Neuronal stem cell (in vitro differentiated cells): Measurements from ENCODE around the gene KLK13.

Experiments
- DNase-seq: peaks from one replicate; pipeline ENCODE4 v3.0.0-alpha.2; 2013; ENCODE audit warnings: low spot score
- H2AFZ ChIP-seq: one replicate; pipeline ENCODE4 v1.6.1; 2013; ENCODE audit warnings: mild to moderate bottlenecking, low read length, inconsistent platforms
- H2AK5ac ChIP-seq: 2 replicates; pipeline ENCODE4 v1.6.1; 2013; ENCODE audit warnings: low read depth, mild to moderate bottlenecking, inconsistent platforms, low read length, moderate library complexity, mixed read lengths
- H2BK120ac ChIP-seq: 2 replicates; pipeline ENCODE4 v1.6.1; 2013; ENCODE audit warnings: low read depth, mild to moderate bottlenecking, inconsistent platforms, low read length, moderate library complexity, mixed read lengths
- H2BK12ac ChIP-seq: one replicate; pipeline ENCODE4 v1.6.1; 2013; ENCODE audit warnings: low read length, inconsistent platforms
- H2BK15ac ChIP-seq: 2 replicates; pipeline ENCODE4 v1.6.1; 2013; ENCODE audit warnings: mild to moderate bottlenecking, low read length, inconsistent platforms, mixed read lengths
- H2BK5ac ChIP-seq: one replicate; pipeline ENCODE4 v1.6.1; 2013; ENCODE audit warnings: inconsistent platforms, mild to moderate bottlenecking, low read length, moderate library complexity
- H3K14ac ChIP-seq: one replicate; pipeline ENCODE4 v1.6.1; 2013; ENCODE audit warnings: low read length, inconsistent platforms
- H3K18ac ChIP-seq: 2 replicates; pipeline ENCODE4 v1.6.1; 2013; ENCODE audit warnings: low read length, inconsistent platforms
- H3K23ac ChIP-seq: 2 replicates; pipeline ENCODE4 v1.6.1; 2013; ENCODE audit warnings: low read depth, mild to moderate bottlenecking, mixed read lengths, low read length, inconsistent platforms; ENCODE audit not compliant: poor library complexity
- H3K27ac ChIP-seq: replicated peaks from 3 replicates; pipeline ENCODE4 v1.5.1; 2013; ENCODE audit warnings: low read length, inconsistent platforms
- H3K27me3 ChIP-seq, 3 experiments: 2 replicates each; pipeline ENCODE4 v1.6.1; 2013; ENCODE audit warnings: low read length in 3 of 3, mild to moderate bottlenecking in 2 of 3, inconsistent platforms in 1 of 3, low read depth in 1 of 3, mixed read lengths in 1 of 3, moderate library complexity in 1 of 3; ENCODE audit not compliant: control insufficient read depth in 3 of 3, insufficient read depth in 3 of 3
- H3K36me3 ChIP-seq, 2 donors: replicated peaks in 1 of 2; 2 replicates each; pipeline ENCODE4 v1.6.1; 2013; ENCODE audit warnings: low read length in 2 of 2; ENCODE audit not compliant: control insufficient read depth in 2 of 2, insufficient read depth in 2 of 2
- H3K4ac ChIP-seq: 2 replicates; pipeline ENCODE4 v1.6.1; 2013; ENCODE audit warnings: inconsistent platforms, mild to moderate bottlenecking, low read length, moderate library complexity
- H3K4me1 ChIP-seq, 2 donors: 1 replicate in 1 of 2; 2 replicates in 1 of 2; pipeline ENCODE4 v1.6.1; 2013; ENCODE audit warnings: low read length in 2 of 2, low read depth in 1 of 2; ENCODE audit not compliant: control insufficient read depth in 2 of 2, insufficient read depth in 1 of 2
- H3K4me2 ChIP-seq: one replicate; pipeline ENCODE4 v1.6.1; 2013; ENCODE audit warnings: mild to moderate bottlenecking, low read length, inconsistent platforms; ENCODE audit not compliant: insufficient read depth, poor library complexity, severe bottlenecking
- H3K4me3 ChIP-seq, 2 donors: 2 replicates each; pipeline ENCODE4 v1.5.1; 2013; ENCODE audit warnings: low read length in 2 of 2, mild to moderate bottlenecking in 2 of 2, inconsistent platforms in 1 of 2, moderate library complexity in 1 of 2
- H3K79me1 ChIP-seq: one replicate; pipeline ENCODE4 v1.6.1; 2013; ENCODE audit warnings: low read depth, mild to moderate bottlenecking, inconsistent platforms, low read length, moderate library complexity
- H3K9ac ChIP-seq: one replicate; pipeline ENCODE4 v1.6.1; 2013; ENCODE audit warnings: mild to moderate bottlenecking, low read depth, low read length, inconsistent platforms; ENCODE audit not compliant: poor library complexity
- H3K9me3 ChIP-seq, 2 donors: replicated peaks in 1 of 2; 2 replicates each; pipeline versions ENCODE3 to v1.6.1; 2013; ENCODE audit warnings: low read length in 2 of 2, mild to moderate bottlenecking in 2 of 2, inconsistent platforms in 1 of 2, low read depth in 1 of 2, mixed read lengths in 1 of 2, moderate library complexity in 1 of 2; ENCODE audit not compliant: control insufficient read depth in 2 of 2, insufficient read depth in 1 of 2
- H4K8ac ChIP-seq: one replicate; pipeline ENCODE4 v1.6.1; 2013; ENCODE audit warnings: low read depth, mild to moderate bottlenecking, inconsistent platforms, low read length, moderate library complexity
- H4K91ac ChIP-seq: one replicate; pipeline ENCODE4 v1.6.1; 2013; ENCODE audit warnings: low read length, low read depth, mild to moderate bottlenecking, inconsistent platforms; ENCODE audit not compliant: poor library complexity
- WGBS, 2 donors: extraction: QIAGEN DNeasy Blood & Tissue Kit; methylation state at CpG; one replicate each; pipeline ENCODE4 v1.1.7; 2013; ENCODE audit warnings: missing lambda C conversion rate in 2 of 2, mixed read lengths in 1 of 2; ENCODE audit not compliant: insufficient read length in 2 of 2, insufficient replicate concordance in 1 of 2; ENCODE audit errors: extremely low coverage in 2 of 2; 5-methylcytosine and 5-hydroxymethylcytosine counted together

KLK13 gene

GRCh38 chr19:51070334-51071094 lies 5.6 kb upstream of the KLK13 start:
- DNase-seq = no peak
- Histone ChIP-seq H4K91ac (no peak overlapping the region), H3K4me3 (no peak overlapping the region), H3K4ac (no peak overlapping the region), H3K27me3 (peaks cover 0 to 29% (median 8%) of the 10 kb centered on the region in 3 experiments), H3K23ac (no peak overlapping the region), H2BK5ac (no peak overlapping the region), H2BK15ac (no peak overlapping the region), H2BK12ac (no peak overlapping the region), H3K27ac (no peak overlapping the region), H2AK5ac (no peak overlapping the region), H3K4me1 (no peaks in the 10 kb centered on the region), H3K79me1 (no peaks in the 10 kb centered on the region), H3K4me2 (no peak overlapping the region), H3K14ac (no peak overlapping the region), H3K36me3 (no peaks in the 10 kb centered on the region), H2AFZ (no peak overlapping the region), H2BK120ac (no peak overlapping the region), H3K9me3 (no peaks in the 10 kb centered on the region), H3K9ac (no peak overlapping the region), H3K18ac (no peak overlapping the region), H4K8ac (no peak overlapping the region)
- WGBS, 2 donors = no CpG with 5 or more reads among the region's 5 CpGs

DNA sequence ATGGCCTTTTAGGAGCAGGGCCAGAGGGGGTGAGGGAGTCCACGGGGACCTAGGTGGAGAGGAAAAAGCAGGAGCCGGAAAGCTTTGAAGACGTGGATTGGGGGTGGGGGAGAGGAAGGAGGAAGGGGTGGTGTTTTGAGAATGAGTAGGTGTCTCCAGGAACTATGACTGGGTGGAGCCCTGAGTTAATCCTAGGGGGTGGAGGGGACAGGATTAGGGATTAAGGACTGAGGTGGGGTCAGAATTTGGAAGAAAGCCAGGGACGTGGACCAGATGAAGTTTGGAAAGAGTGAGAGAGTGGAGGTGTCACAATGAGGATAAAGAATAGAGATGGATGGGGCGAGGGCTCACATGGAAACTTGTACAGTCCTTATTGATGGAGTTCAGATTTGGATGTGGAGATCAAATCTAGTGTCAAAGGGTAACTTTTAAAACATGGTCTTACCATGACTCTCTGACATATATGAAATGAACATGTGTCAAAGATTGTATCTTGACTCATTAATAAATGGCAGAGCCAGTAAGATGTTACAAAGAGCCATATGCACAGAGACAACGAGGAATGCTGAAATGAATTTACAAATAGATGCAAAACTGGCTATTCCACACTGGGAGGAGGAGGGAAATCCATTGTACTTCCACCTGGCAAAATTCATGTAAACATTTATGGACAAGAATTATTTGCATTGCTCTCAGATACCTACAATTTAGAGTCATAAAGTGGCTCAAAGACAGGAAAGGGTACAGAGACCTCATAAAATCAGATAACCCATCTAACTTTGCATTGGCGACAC lies 1.7 kb upstream of the KLK13 start:
- H3K18ac ChIP-seq = no peak overlapping the region
- H3K23ac ChIP-seq = no peak overlapping the region
- H4K8ac ChIP-seq = no peak overlapping the region
- DNase-seq = no peak
- peaks cover 0 to 39% (median 17%) of the 10 kb centered on the region in 3 experiments for H3K27me3 ChIP-seq
- no peak overlapping the region for H2BK120ac ChIP-seq
- no peaks in the 10 kb centered on the region for H3K36me3 ChIP-seq
- H2AK5ac ChIP-seq = no peak overlapping the region
- H3K14ac ChIP-seq = no peak overlapping the region
- H3K9ac ChIP-seq = no peak overlapping the region
- H3K4me3 ChIP-seq = no peak overlapping the region
- no peaks in the 10 kb centered on the region for H3K9me3 ChIP-seq
- no peaks in the 10 kb centered on the region for H3K79me1 ChIP-seq
- H2BK12ac ChIP-seq = no peak overlapping the region
- no peak overlapping the region for H2AFZ ChIP-seq
- no peak overlapping the region for H3K4ac ChIP-seq
- H4K91ac ChIP-seq = no peak overlapping the region
- H2BK15ac ChIP-seq = no peak overlapping the region
- no peak overlapping the region for H2BK5ac ChIP-seq
- peaks cover 3% of the 10 kb centered on the region in 2 donors for H3K4me1 ChIP-seq
- no peak overlapping the region for H3K4me2 ChIP-seq
- 100% methylated on average over 1 of the region's 7 CpGs; no CpG with 5 or more reads in 1 of the 2 donors for WGBS, 2 donors
- H3K27ac ChIP-seq = no peak overlapping the region

- no peak overlapping the region for H3K14ac ChIP-seq
- H3K18ac ChIP-seq = no peak overlapping the region
- H3K9ac ChIP-seq = no peak overlapping the region
- peak overlapping the region; percentile 23 for H3K23ac ChIP-seq
- peak overlapping the region; percentile 71 for H2AFZ ChIP-seq
- H2BK5ac ChIP-seq = no peak overlapping the region
- peaks cover 3% of the 10 kb centered on the region in 2 donors for H3K4me1 ChIP-seq
- H4K8ac ChIP-seq = no peak overlapping the region
- H2BK120ac ChIP-seq = no peak overlapping the region
- no peaks in the 10 kb centered on the region for H3K79me1 ChIP-seq
- no peaks in the 10 kb centered on the region for H3K36me3 ChIP-seq
- H2AK5ac ChIP-seq = no peak overlapping the region
- DNase-seq = no peak
- no peak overlapping the region for H2BK12ac ChIP-seq
- H3K27ac ChIP-seq = no peak overlapping the region
- no peaks in the 10 kb centered on the region for H3K9me3 ChIP-seq
- H3K4ac ChIP-seq = no peak overlapping the region
- peak overlapping the region in 1 of 2 donors; percentile 68 for H3K4me3 ChIP-seq
- WGBS, 2 donors = no CpG with 5 or more reads among the region's 25 CpGs
- no peak overlapping the region for H2BK15ac ChIP-seq
- H4K91ac ChIP-seq = no peak overlapping the region
- H3K27me3 ChIP-seq = peaks cover 0 to 39% (median 17%) of the 10 kb centered on the region in 3 experiments
- H3K4me2 ChIP-seq = peak overlapping the region; percentile 55
Measured at GRCh38 chr19:51065221-51065960, 499 bp upstream of the KLK13 start.
